HEK293 (cell line): ENCODE data around the gene EGFR.

Experiments used
- CTCF ChIA-PET: fragments of 350-600 bp; formaldehyde crosslinking; extraction: SDS; loops from one replicate; lab custom pipeline; 2021; ENCODE audit warnings: antibody characterized with exemption; lab: Yijun Ruan, JAX
- POLR2A ChIA-PET: fragments of 300-600 bp; formaldehyde crosslinking; extraction: SDS; loops from one replicate; lab custom pipeline; 2020; ENCODE audit warnings: antibody characterized with exemption, inconsistent platforms; lab: Yijun Ruan, JAX
- H3K27ac ChIP-seq: fragments of 200-500 bp; sonication (Bioruptor generic); 2 replicates; pipeline ENCODE4 v1.5.1; 2014; ENCODE audit warnings: low read depth, low read length, control low read depth, inconsistent platforms; ENCODE audit errors: extremely low read depth
- H3K36me3 ChIP-seq, 2 experiments: fragments of 200-500 bp in 1 of 2; sonication (Bioruptor generic) in 1 of 2; 1 replicate in 1 of 2; 2 replicates in 1 of 2; pipeline ENCODE4 v1.5.1; 2014 to 2017; ENCODE audit warnings: inconsistent platforms in 2 of 2, low read length in 2 of 2; ENCODE audit not compliant: control insufficient read depth in 2 of 2, insufficient read depth in 1 of 2
- H3K4me1 ChIP-seq: fragments of 200-500 bp; sonication (Bioruptor generic); 2 replicates; pipeline ENCODE4 v1.5.1; 2014; ENCODE audit warnings: mild to moderate bottlenecking, low read length, inconsistent platforms; ENCODE audit not compliant: control insufficient read depth, insufficient read depth
- H3K4me3 ChIP-seq: 2 replicates; pipeline ENCODE4 v1.5.1; 2011; ENCODE audit warnings: low read depth, mild to moderate bottlenecking, control low read depth, low read length, moderate library complexity
- H3K9me3 ChIP-seq: fragments of 200-500 bp; sonication (Bioruptor generic); 2 replicates; pipeline ENCODE4 v1.5.1; 2014; ENCODE audit warnings: low read depth, low read length, inconsistent platforms; ENCODE audit not compliant: control insufficient read depth, insufficient read depth
- MYNN ChIP-seq: fragments of 450-650 bp; formaldehyde crosslinking; IDR thresholded peaks from 2 replicates; pipeline ENCODE4 v1.5.1; 2016; ENCODE audit warnings: missing biosample characterization, missing genetic modification characterization, borderline replicate concordance
- PRDM4 ChIP-seq: fragments of 450-650 bp; formaldehyde crosslinking; IDR thresholded peaks from 2 replicates; pipeline ENCODE4 v1.5.1; 2017; ENCODE audit warnings: missing biosample characterization, missing genetic modification characterization
- SALL2 ChIP-seq: fragments of 450-650 bp; formaldehyde crosslinking; IDR thresholded peaks from 2 replicates; pipeline ENCODE4 v1.5.0; 2017; ENCODE audit warnings: missing biosample characterization, mild to moderate bottlenecking, missing genetic modification characterization, borderline replicate concordance
- SCRT1 ChIP-seq: fragments of 450-650 bp; formaldehyde crosslinking; IDR thresholded peaks from 2 replicates; pipeline ENCODE4 v1.5.1; 2016; ENCODE audit warnings: missing biosample characterization, missing genetic modification characterization, borderline replicate concordance
- SCRT2 ChIP-seq: fragments of 450-650 bp; formaldehyde crosslinking; IDR thresholded peaks from 2 replicates; pipeline ENCODE4 v1.5.1; 2016; ENCODE audit warnings: missing biosample characterization, missing genetic modification characterization
- ZEB2 ChIP-seq: fragments of 450-650 bp; formaldehyde crosslinking; IDR thresholded peaks from 2 replicates; pipeline ENCODE4 v1.5.1; 2016; ENCODE audit warnings: missing biosample characterization, missing genetic modification characterization
- ZFHX2 ChIP-seq: fragments of 450-650 bp; formaldehyde crosslinking; conservative IDR thresholded peaks from 2 replicates; pipeline ENCODE4 v1.5.1; 2016; ENCODE audit warnings: missing biosample characterization, missing genetic modification characterization
- ZNF112 ChIP-seq: fragments of 450-650 bp; formaldehyde crosslinking; IDR thresholded peaks from 2 replicates; pipeline ENCODE4 v1.5.0; 2017; ENCODE audit warnings: missing biosample characterization, missing genetic modification characterization
- ZNF2 ChIP-seq: fragments of 450-650 bp; formaldehyde crosslinking; IDR thresholded peaks from 2 replicates; pipeline ENCODE4 v1.5.1; 2016; ENCODE audit warnings: missing biosample characterization, missing genetic modification characterization
- ZNF202 ChIP-seq: fragments of 450-650 bp; formaldehyde crosslinking; IDR thresholded peaks from 2 replicates; pipeline ENCODE4 v1.5.1; 2016; ENCODE audit warnings: missing biosample characterization, missing genetic modification characterization, borderline replicate concordance
- ZNF335 ChIP-seq: fragments of 450-650 bp; formaldehyde crosslinking; conservative IDR thresholded peaks from 2 replicates; pipeline ENCODE4 v1.5.1; 2016; ENCODE audit warnings: missing biosample characterization, missing genetic modification characterization
- ZNF350 ChIP-seq: fragments of 450-650 bp; formaldehyde crosslinking; IDR thresholded peaks from 2 replicates; pipeline ENCODE4 v1.5.0; 2017; ENCODE audit warnings: missing biosample characterization, mild to moderate bottlenecking, missing genetic modification characterization
- ZNF37A ChIP-seq: fragments of 450-650 bp; IDR thresholded peaks from 2 replicates; pipeline ENCODE4 v1.5.1; 2018; ENCODE audit warnings: missing biosample characterization, missing genetic modification characterization
- ZNF521 ChIP-seq: fragments of 450-650 bp; formaldehyde crosslinking; IDR thresholded peaks from 2 replicates; pipeline ENCODE4 v1.5.1; 2017; ENCODE audit warnings: missing biosample characterization, mild to moderate bottlenecking, missing genetic modification characterization
- ZNF600 ChIP-seq: fragments of 450-650 bp; formaldehyde crosslinking; IDR thresholded peaks from 2 replicates; pipeline ENCODE4 v1.5.1; 2016; ENCODE audit warnings: missing biosample characterization, missing genetic modification characterization
- ZNF654 ChIP-seq: fragments of 450-650 bp; formaldehyde crosslinking; IDR thresholded peaks from 2 replicates; pipeline ENCODE4 v1.5.1; 2016; ENCODE audit warnings: low read depth, missing biosample characterization, missing genetic modification characterization
- ZNF701 ChIP-seq: fragments of 450-650 bp; formaldehyde crosslinking; IDR thresholded peaks from 2 replicates; pipeline ENCODE4 v1.5.1; 2016; ENCODE audit warnings: missing biosample characterization, missing genetic modification characterization
- ZSCAN30 ChIP-seq: fragments of 450-650 bp; IDR thresholded peaks from 2 replicates; pipeline ENCODE4 v1.5.1; 2018; ENCODE audit warnings: missing biosample characterization, mild to moderate bottlenecking, missing genetic modification characterization, moderate library complexity
- TF ChIP-seq, protein P1 (sequence below): fragments of 450-650 bp; formaldehyde crosslinking; IDR thresholded peaks from 2 replicates; pipeline ENCODE4 v1.5.1; 2016; ENCODE audit warnings: missing biosample characterization, missing genetic modification characterization
- TF ChIP-seq, protein P2 (sequence below): sonication (generic); formaldehyde crosslinking; IDR thresholded peaks from 2 replicates; pipeline ENCODE4 v1.8.1; 2022; ENCODE audit warnings: mild to moderate bottlenecking, moderate library complexity, missing genetic modification reagents
- TF ChIP-seq, protein P3 (sequence below): fragments of 450-650 bp; formaldehyde crosslinking; IDR thresholded peaks from 2 replicates; pipeline ENCODE4 v1.5.1; 2016; ENCODE audit warnings: missing biosample characterization, missing genetic modification characterization
- TF ChIP-seq, protein P4 (sequence below): fragments of 450-650 bp; formaldehyde crosslinking; IDR thresholded peaks from 2 replicates; pipeline ENCODE4 v1.5.1; 2016; ENCODE audit warnings: missing biosample characterization, missing genetic modification characterization

Gene EGFR

DNA sequence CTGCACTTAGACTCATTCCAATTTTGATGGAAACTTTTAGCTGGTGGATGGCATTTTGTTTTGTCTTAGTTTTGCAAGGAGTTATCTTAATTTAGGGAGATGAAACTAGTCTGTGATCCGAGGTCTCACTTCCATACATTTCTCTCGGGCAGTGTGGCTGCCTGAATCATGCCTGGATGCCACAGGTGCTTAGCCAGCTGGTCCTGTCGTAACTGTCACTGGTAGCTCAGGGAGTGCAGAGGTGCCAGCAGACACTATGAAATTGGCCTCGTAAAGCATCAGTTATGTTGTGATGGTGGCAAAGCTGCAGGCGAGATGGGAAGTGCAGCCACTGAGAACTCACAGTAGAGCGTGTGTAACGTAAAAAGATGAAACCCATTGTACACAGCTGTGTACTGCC is 74.9 kb downstream of the EGFR start:
- POLR2A ChIA-PET: no interaction called here
- H3K36me3 ChIP-seq: no peaks in the 10 kb centered on the region
- no peaks in the 10 kb centered on the region for H3K4me1 ChIP-seq
- no peak overlapping the region for H3K27ac ChIP-seq
- no peaks in the 10 kb centered on the region for H3K9me3 ChIP-seq
- H3K4me3 ChIP-seq: no peak overlapping the region
- TF ChIP-seq, protein P1, sequence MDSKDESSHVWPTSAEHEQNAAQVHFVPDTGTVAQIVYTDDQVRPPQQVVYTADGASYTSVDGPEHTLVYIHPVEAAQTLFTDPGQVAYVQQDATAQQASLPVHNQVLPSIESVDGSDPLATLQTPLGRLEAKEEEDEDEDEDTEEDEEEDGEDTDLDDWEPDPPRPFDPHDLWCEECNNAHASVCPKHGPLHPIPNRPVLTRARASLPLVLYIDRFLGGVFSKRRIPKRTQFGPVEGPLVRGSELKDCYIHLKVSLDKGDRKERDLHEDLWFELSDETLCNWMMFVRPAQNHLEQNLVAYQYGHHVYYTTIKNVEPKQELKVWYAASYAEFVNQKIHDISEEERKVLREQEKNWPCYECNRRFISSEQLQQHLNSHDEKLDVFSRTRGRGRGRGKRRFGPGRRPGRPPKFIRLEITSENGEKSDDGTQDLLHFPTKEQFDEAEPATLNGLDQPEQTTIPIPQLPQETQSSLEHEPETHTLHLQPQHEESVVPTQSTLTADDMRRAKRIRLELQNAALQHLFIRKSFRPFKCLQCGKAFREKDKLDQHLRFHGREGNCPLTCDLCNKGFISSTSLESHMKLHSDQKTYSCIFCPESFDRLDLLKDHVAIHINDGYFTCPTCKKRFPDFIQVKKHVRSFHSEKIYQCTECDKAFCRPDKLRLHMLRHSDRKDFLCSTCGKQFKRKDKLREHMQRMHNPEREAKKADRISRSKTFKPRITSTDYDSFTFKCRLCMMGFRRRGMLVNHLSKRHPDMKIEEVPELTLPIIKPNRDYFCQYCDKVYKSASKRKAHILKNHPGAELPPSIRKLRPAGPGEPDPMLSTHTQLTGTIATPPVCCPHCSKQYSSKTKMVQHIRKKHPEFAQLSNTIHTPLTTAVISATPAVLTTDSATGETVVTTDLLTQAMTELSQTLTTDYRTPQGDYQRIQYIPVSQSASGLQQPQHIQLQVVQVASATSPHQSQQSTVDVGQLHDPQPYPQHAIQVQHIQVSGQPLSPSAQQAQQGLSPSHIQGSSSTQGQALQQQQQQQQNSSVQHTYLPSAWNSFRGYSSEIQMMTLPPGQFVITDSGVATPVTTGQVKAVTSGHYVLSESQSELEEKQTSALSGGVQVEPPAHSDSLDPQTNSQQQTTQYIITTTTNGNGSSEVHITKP (tag by site-specific recombination): no peak
- peak; percentile 55 for TF ChIP-seq SCRT2 (tag by site-specific recombination)
- TF ChIP-seq, all 188 proteins: peak for 1
- CTCF ChIA-PET: no interaction called here

GRCh38 chr7:55094092-55094690 is 75.4 kb downstream of the EGFR start:
- ChIA-PET POLR2A (no interaction called here), CTCF (no interaction called here)
- no peak overlapping the region for H3K4me3 ChIP-seq
- H3K27ac ChIP-seq: no peak overlapping the region
- no peaks in the 10 kb centered on the region for H3K36me3 ChIP-seq
- no peaks in the 10 kb centered on the region for H3K9me3 ChIP-seq
- no peaks in the 10 kb centered on the region for H3K4me1 ChIP-seq
- TF ChIP-seq ZNF654 (tag by site-specific recombination) (no peak), ZEB2 (tag by site-specific recombination) (no peak), ZNF202 (tag by site-specific recombination) (no peak), ZNF2 (tag by site-specific recombination) (no peak), ZNF112 (tag by site-specific recombination) (no peak), ZNF600 (tag by site-specific recombination) (no peak), MYNN (tag by site-specific recombination) (no peak), ZNF37A (tag by site-specific recombination) (no peak), ZNF701 (tag by site-specific recombination) (no peak), SALL2 (tag by site-specific recombination) (no peak), ZNF350 (tag by site-specific recombination) (no peak), ZNF521 (tag by site-specific recombination) (no peak), ZNF335 (tag by site-specific recombination) (no peak), ZSCAN30 (no peak), PRDM4 (tag by site-specific recombination) (no peak), SCRT1 (no peak), ZFHX2 (tag by site-specific recombination) (no peak)
- TF ChIP-seq, protein P2, sequence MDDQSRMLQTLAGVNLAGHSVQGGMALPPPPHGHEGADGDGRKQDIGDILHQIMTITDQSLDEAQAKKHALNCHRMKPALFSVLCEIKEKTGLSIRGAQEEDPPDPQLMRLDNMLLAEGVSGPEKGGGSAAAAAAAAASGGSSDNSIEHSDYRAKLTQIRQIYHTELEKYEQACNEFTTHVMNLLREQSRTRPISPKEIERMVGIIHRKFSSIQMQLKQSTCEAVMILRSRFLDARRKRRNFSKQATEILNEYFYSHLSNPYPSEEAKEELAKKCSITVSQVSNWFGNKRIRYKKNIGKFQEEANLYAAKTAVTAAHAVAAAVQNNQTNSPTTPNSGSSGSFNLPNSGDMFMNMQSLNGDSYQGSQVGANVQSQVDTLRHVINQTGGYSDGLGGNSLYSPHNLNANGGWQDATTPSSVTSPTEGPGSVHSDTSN (CRISPR knock-in tag): no peak
- TF ChIP-seq, protein P3, sequence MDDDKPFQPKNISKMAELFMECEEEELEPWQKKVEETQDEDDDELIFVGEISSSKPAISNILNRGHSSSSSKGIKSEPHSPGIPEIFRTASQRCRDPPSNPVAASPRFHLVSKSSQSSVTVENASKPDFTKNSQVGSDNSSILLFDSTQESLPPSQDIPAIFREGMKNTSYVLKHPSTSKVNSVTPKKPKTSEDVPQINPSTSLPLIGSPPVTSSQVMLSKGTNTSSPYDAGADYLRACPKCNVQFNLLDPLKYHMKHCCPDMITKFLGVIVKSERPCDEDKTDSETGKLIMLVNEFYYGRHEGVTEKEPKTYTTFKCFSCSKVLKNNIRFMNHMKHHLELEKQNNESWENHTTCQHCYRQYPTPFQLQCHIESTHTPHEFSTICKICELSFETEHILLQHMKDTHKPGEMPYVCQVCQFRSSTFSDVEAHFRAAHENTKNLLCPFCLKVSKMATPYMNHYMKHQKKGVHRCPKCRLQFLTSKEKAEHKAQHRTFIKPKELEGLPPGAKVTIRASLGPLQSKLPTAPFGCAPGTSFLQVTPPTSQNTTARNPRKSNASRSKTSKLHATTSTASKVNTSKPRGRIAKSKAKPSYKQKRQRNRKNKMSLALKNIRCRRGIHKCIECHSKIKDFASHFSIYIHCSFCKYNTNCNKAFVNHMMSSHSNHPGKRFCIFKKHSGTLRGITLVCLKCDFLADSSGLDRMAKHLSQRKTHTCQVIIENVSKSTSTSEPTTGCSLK (tag by site-specific recombination): no peak
- TF ChIP-seq, protein P4, sequence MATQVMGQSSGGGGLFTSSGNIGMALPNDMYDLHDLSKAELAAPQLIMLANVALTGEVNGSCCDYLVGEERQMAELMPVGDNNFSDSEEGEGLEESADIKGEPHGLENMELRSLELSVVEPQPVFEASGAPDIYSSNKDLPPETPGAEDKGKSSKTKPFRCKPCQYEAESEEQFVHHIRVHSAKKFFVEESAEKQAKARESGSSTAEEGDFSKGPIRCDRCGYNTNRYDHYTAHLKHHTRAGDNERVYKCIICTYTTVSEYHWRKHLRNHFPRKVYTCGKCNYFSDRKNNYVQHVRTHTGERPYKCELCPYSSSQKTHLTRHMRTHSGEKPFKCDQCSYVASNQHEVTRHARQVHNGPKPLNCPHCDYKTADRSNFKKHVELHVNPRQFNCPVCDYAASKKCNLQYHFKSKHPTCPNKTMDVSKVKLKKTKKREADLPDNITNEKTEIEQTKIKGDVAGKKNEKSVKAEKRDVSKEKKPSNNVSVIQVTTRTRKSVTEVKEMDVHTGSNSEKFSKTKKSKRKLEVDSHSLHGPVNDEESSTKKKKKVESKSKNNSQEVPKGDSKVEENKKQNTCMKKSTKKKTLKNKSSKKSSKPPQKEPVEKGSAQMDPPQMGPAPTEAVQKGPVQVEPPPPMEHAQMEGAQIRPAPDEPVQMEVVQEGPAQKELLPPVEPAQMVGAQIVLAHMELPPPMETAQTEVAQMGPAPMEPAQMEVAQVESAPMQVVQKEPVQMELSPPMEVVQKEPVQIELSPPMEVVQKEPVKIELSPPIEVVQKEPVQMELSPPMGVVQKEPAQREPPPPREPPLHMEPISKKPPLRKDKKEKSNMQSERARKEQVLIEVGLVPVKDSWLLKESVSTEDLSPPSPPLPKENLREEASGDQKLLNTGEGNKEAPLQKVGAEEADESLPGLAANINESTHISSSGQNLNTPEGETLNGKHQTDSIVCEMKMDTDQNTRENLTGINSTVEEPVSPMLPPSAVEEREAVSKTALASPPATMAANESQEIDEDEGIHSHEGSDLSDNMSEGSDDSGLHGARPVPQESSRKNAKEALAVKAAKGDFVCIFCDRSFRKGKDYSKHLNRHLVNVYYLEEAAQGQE (tag by site-specific recombination): no peak
- TF ChIP-seq, all 188 proteins: peak for 0
